RWPE2 (cell line): ENCODE measurements around the gene GNAS-AS1.
A peak's percentile ranks its signal among the peaks of the same experiment; 100 is the strongest.

ENCODE experiments used
- ATAC-seq: fragments of 200-7000 bp; cut with Tn5 transposase; 3 replicates; pipeline ENCODE4 v1.9.1; 2021; ENCODE audit warnings: low read depth
- DNase-seq: peaks from one replicate; pipeline ENCODE4 v3.0.0-alpha.2; 2020; ENCODE audit warnings: low spot score
- H3K27ac ChIP-seq: fragments of 450-650 bp; 2 replicates; pipeline ENCODE4 v1.5.1; 2017; ENCODE audit warnings: mild to moderate bottlenecking; ENCODE audit not compliant: poor library complexity, severe bottlenecking
- H3K27me3 ChIP-seq: fragments of 250-450 bp; sonication (Bioruptor Pico); 2 replicates; pipeline ENCODE4 v1.5.1; 2021; ENCODE audit warnings: mild to moderate bottlenecking, moderate library complexity; ENCODE audit not compliant: insufficient read depth, poor library complexity, severe bottlenecking
- H3K36me3 ChIP-seq: fragments of 250-450 bp; sonication (Bioruptor Pico); 2 replicates; pipeline ENCODE4 v1.5.1; 2020; ENCODE audit warnings: low read depth, mild to moderate bottlenecking, moderate library complexity
- H3K4me1 ChIP-seq: fragments of 250-450 bp; sonication (Bioruptor Pico); 2 replicates; pipeline ENCODE4 v1.5.1; 2021; ENCODE audit warnings: mild to moderate bottlenecking, moderate library complexity; ENCODE audit not compliant: insufficient read depth, poor library complexity, severe bottlenecking
- H3K4me3 ChIP-seq: fragments of 250-450 bp; sonication (Bioruptor Pico); 2 replicates; pipeline ENCODE4 v1.5.1; 2021; ENCODE audit warnings: mild to moderate bottlenecking, moderate library complexity; ENCODE audit not compliant: severe bottlenecking
- H3K9me3 ChIP-seq: fragments of 250-450 bp; sonication (Bioruptor Pico); 2 replicates; pipeline ENCODE4 v1.5.1; 2021; ENCODE audit warnings: mild to moderate bottlenecking, moderate library complexity; ENCODE audit not compliant: severe bottlenecking
- TF ChIP-seq, protein P1 (sequence below): fragments of 450-650 bp; IDR thresholded peaks from one replicate; pipeline ENCODE4 v1.5.1; 2017; ENCODE audit warnings: mild to moderate bottlenecking, moderate library complexity; ENCODE audit not compliant: poor library complexity, severe bottlenecking

Gene GNAS-AS1

DNA sequence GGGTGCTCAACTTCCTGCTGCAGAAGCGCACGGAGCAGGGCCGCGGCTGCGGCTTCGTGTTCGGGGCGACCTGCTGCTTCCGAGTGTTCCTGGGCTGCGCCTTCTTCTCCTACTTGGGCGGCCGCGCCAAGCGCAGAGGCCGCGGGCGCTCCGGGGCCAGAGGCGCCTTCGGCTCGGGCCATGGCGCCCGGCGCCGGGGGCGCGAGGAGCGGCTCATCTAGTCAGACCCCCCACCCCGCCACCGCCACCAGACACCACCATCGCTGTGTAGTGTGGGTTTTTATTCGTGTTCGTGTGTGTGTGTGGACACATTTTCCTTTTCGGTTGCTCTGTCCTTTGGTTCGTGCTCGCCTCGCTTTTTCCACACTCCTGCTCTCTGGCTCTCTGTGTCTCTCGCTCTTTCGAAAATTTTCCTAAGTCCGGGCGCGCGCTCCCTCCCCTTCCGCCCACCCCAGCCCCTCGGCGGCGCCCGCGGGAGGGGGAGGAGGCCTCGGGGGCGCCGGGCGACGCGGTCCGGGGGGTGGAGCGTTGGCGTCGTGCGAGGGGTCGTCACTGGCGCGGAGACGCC is 39.9 kb upstream of the GNAS-AS1 start:
- H3K27me3 ChIP-seq, result no peaks in the 10 kb centered on the region
- peak overlapping the region; percentile 77 for H3K4me3 ChIP-seq
- peak; percentile 47 for ATAC-seq

DNA sequence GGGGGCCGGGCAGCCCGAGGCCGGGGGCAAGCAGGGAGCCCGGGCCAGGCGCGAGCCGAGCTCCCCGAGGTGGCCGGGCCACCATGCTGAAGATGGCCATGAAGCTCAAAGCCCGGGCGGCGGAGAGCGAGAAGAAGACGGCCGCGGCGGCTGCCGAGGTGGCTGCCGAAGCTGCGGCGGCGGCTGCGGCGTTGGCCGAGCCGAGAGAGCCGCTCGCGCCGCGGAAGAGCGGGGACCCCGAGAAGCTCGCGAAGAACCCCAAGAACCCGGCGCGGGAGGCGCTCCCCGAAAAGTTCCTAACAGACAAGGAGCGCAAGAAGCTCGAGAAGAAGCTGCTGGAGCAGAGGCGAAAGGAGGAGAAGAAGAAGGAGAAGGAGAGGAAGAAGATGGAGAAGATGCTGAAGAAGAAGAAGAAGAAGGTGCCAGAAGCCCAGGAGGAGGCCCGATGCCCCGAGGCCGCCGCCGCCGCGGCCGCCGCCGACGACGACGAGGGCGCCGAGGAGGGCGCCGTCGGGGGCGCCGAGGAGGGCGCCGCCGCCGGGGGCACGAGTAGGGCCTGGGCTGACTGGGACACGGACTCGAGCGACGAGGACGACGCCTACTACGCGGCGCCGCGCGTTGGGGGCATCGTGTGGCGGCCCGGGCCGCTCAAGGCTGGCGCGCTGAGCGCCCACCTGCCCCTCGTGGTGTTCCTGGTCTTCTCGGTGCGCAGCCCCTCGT is 39.3 kb upstream of the GNAS-AS1 start:
- peak overlapping the region; percentile 87 for H3K27ac ChIP-seq
- H3K36me3 ChIP-seq, result peaks cover 9% of the 10 kb centered on the region
- H3K9me3 ChIP-seq, result no peaks in the 10 kb centered on the region
- H3K4me3 ChIP-seq, result peak overlapping the region; percentile 77
- no peak for DNase-seq
- peaks cover 23% of the 10 kb centered on the region for H3K4me1 ChIP-seq
- TF ChIP-seq, protein P1, sequence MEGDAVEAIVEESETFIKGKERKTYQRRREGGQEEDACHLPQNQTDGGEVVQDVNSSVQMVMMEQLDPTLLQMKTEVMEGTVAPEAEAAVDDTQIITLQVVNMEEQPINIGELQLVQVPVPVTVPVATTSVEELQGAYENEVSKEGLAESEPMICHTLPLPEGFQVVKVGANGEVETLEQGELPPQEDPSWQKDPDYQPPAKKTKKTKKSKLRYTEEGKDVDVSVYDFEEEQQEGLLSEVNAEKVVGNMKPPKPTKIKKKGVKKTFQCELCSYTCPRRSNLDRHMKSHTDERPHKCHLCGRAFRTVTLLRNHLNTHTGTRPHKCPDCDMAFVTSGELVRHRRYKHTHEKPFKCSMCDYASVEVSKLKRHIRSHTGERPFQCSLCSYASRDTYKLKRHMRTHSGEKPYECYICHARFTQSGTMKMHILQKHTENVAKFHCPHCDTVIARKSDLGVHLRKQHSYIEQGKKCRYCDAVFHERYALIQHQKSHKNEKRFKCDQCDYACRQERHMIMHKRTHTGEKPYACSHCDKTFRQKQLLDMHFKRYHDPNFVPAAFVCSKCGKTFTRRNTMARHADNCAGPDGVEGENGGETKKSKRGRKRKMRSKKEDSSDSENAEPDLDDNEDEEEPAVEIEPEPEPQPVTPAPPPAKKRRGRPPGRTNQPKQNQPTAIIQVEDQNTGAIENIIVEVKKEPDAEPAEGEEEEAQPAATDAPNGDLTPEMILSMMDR, result no peak
- no peak; the same call in 2 of the 3 replicates for ATAC-seq
- H3K27me3 ChIP-seq, result no peaks in the 10 kb centered on the region

More for the DNA sequence above, 39.9 kb upstream of the GNAS-AS1 start:
- Histone ChIP-seq H3K9me3 (no peaks in the 10 kb centered on the region), H3K36me3 (peaks cover 16% of the 10 kb centered on the region), H3K27ac (peak overlapping the region; percentile 87), H3K4me1 (peaks cover 29% of the 10 kb centered on the region)
- TF ChIP-seq, protein P1, result no peak
- DNase-seq, result peak; percentile 87

DNA sequence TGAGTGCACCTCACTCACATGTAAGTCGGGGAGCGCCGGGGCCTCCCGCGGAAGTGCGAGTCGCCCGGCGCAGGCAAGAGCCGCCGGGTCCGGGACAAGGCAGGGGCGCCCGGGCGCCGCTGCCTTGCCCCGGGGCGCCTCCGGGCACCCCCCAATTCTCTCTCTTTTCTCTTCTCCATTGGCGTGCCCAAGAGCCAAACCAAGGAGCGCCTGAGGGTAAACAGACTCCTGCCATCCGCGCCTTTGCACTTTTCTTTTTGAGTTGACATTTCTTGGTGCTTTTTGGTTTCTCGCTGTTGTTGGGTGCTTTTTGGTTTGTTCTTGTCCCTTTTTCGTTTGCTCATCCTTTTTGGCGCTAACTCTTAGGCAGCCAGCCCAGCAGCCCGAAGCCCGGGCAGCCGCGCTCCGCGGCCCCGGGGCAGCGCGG is 38.6 kb upstream of the GNAS-AS1 start:
- ATAC-seq (no peak), DNase-seq (no peak)
- Histone ChIP-seq H3K27me3 (no peaks in the 10 kb centered on the region), H3K27ac (peak overlapping the region; percentile 87), H3K4me3 (peak overlapping the region; percentile 77), H3K36me3 (peaks cover 3% of the 10 kb centered on the region), H3K4me1 (peaks cover 17% of the 10 kb centered on the region), H3K9me3 (no peaks in the 10 kb centered on the region)
- TF ChIP-seq, protein P1, result no peak

DNA sequence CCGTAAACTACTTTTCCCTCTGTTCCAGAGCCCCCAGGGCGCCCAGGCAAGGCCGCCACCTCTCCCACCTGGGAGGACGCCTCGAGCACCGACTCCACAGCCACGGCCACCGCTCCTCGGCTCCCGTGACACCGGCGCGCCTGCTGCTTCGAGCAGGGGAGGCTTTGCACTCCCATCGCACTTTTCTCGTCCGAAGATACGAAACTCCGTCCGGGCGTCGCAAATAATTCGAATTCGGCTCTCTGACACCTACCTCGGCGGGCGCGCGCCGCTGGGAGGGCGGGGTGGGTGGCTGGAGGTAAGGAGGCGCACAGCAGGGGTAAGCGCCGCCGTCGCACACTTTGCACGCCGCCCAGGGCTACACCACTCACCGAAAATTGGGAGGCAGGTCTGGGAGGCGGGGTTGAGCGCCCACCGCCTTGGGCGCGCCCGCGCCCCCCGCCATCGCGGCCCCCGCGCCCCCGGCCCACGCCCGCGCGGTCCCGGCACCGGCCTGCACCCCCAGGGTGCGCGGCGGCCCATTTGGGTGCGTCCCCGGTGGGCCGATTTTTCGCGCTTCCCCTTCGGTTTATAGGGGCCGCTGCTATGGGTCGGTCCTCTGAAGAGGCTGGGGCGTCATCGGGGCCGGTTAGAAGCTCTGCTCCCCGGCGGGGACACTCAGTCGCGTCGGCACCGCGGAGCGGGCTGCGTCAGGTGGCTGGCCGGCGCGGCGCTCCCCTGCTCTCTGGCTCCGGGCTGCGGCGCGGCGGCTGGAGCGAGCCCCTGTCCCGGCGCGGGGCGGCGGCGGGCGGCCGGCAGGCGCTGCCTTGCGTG is 38.0 kb upstream of the GNAS-AS1 start:
- Histone ChIP-seq H3K4me3 (peak overlapping the region; percentile 77), H3K4me1 (peaks cover 11% of the 10 kb centered on the region), H3K27ac (peak overlapping the region; percentile 87), H3K27me3 (no peaks in the 10 kb centered on the region), H3K36me3 (no peaks in the 10 kb centered on the region; the same call in 1 of the 2 replicates), H3K9me3 (no peaks in the 10 kb centered on the region)
- peak; percentile 64 for ATAC-seq
- peak; percentile 99 for DNase-seq
- TF ChIP-seq, protein P1, result no peak
